ENCODE measurements around the gene MAPK10. TPM values are rescaled to one million over a fixed set of nuclear protein-coding genes. Genes with fewer than 3 reads are reported as not detected.

Gene MAPK10
- total RNA-seq, 4 donors from 2014 or later, result 8.3 to 40.9 (median 23.3) TPM

DNA sequence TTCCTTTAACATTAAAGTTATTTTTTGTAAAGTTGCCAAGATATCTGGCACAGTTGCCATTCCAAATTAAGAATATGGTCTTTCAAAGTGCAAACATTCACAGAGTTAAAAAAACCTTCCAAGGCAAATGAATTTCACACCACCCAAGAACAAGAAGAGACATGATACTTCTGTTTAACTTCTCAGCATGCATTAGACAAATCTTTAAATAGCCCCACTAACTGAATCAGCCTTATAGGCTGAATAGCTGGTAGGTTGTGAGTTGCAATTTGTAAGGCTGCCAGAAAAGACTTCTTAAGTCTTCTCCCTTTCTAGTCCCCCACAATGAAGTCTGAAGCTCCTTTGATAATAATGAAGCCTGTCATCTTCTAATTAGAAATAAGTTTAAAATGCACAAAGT, 95.6 kb downstream of the MAPK10 start:
- Histone ChIP-seq H3K36me3 (no peaks in the 10 kb centered on the region), H3K27me3 (no peaks in the 10 kb centered on the region), H3K27ac (no peak overlapping the region), H3K9me3 (no peaks in the 10 kb centered on the region), H3K4me1 (no peaks in the 10 kb centered on the region), H3K4me3 (no peak overlapping the region)
- ATAC-seq, result no peak
- no peak for TF ChIP-seq EP300 (IDR thresholded peaks at IDR 0.05)

DNA sequence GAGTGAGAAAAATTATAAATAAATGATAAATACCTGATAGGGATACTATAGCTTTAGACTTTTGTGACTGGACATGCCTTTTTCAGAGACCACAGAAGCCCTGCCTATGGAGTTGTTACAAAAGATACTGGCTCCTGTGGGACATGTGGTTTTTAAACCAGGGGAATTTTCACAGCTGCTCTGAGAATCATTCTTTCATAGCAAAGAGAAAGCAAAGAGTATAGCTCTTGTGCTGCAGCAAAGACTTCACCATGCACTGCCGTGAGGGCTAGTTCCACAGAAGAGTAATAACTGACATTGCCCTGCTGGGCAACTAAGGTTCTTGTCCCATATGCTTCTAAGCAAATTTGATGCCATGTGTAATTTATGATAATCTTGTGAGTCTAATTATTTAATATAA, 98.2 kb downstream of the MAPK10 start:
- Histone ChIP-seq H3K4me1 (no peaks in the 10 kb centered on the region), H3K4me3 (no peak overlapping the region), H3K27me3 (no peaks in the 10 kb centered on the region), H3K27ac (no peak overlapping the region), H3K36me3 (no peaks in the 10 kb centered on the region), H3K9me3 (no peaks in the 10 kb centered on the region)
- TF ChIP-seq POLR2A (IDR thresholded peaks at IDR 0.05) (no peak), EP300 (IDR thresholded peaks at IDR 0.05) (no peak), POLR2AphosphoS5 (IDR thresholded peaks at IDR 0.05) (no peak)
- TF ChIP-seq, protein P1, sequence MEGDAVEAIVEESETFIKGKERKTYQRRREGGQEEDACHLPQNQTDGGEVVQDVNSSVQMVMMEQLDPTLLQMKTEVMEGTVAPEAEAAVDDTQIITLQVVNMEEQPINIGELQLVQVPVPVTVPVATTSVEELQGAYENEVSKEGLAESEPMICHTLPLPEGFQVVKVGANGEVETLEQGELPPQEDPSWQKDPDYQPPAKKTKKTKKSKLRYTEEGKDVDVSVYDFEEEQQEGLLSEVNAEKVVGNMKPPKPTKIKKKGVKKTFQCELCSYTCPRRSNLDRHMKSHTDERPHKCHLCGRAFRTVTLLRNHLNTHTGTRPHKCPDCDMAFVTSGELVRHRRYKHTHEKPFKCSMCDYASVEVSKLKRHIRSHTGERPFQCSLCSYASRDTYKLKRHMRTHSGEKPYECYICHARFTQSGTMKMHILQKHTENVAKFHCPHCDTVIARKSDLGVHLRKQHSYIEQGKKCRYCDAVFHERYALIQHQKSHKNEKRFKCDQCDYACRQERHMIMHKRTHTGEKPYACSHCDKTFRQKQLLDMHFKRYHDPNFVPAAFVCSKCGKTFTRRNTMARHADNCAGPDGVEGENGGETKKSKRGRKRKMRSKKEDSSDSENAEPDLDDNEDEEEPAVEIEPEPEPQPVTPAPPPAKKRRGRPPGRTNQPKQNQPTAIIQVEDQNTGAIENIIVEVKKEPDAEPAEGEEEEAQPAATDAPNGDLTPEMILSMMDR (IDR thresholded peaks at IDR 0.05), result no peak
- no peak for ATAC-seq
- 64 to 89% methylated on average over 1 of the region's 1 CpG for WGBS, 2 donors (ENCODE audit: low coverage in 1 of 2)

DNA sequence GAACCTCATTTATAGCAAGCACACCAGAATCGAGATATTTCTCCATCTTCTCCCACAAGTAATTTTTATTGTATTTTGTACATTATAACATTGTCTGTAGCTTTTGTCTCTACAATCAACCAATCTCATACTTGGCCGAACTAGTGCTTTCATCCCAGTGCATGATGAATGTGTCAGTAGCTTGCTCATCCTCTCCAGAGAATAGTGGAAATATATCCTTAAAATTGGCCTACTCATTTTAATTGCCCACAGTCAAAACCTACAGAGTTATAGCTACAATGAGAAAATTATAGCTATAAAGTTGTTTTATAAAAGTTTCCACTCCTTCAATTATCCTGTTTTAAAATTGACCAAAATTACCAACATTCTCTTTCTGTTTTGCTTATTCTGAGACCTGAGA, 103.8 kb downstream of the MAPK10 start:
- H3K27me3 ChIP-seq, result no peaks in the 10 kb centered on the region
- 77 to 85% methylated on average over 2 of the region's 2 CpGs for whole genome bisulfite sequencing, 2 donors (ENCODE audit: low coverage in 1 of 2)
- no peak for TF ChIP-seq POLR2A (IDR thresholded peaks at IDR 0.05)
- TF ChIP-seq, protein P1 (IDR thresholded peaks at IDR 0.05), result no peak
- TF ChIP-seq POLR2AphosphoS5 (IDR thresholded peaks at IDR 0.05), result no peak
- TF ChIP-seq EP300 (IDR thresholded peaks at IDR 0.05), result no peak

DNA sequence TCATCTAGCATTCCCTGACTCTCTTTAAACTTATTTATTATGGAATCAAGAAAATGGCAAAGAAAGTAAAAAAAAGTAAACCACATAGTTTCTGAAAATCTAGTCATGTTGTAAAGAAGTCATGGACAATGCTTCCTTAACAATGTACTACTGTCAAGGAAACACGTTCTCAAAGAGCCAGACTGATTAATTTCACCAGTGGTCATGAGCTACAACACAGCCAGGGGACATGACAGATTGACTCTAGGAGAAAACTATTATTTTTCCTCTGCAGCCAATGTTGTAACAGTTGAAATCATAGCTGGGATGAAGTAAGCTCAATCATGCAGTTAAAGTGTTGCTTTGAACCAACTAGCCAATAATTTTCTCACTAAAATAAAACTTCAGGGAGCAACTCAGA, 109.2 kb downstream of the MAPK10 start:
- Histone ChIP-seq H3K36me3 (no peaks in the 10 kb centered on the region), H3K27me3 (no peaks in the 10 kb centered on the region), H3K4me3 (no peak overlapping the region), H3K27ac (no peak overlapping the region), H3K9me3 (no peaks in the 10 kb centered on the region), H3K4me1 (no peaks in the 10 kb centered on the region)
- 25 to 44% methylated on average over 1 of the region's 1 CpG for WGBS, 2 donors (ENCODE audit: low coverage in 1 of 2)
- peak; percentile 25 for ATAC-seq
- TF ChIP-seq, protein P1 (IDR thresholded peaks at IDR 0.05), result no peak
- TF ChIP-seq POLR2A (IDR thresholded peaks at IDR 0.05), result no peak
- TF ChIP-seq EP300 (IDR thresholded peaks at IDR 0.05), result no peak
- no peak for TF ChIP-seq POLR2AphosphoS5 (IDR thresholded peaks at IDR 0.05)

More for the DNA sequence above, 103.8 kb downstream of the MAPK10 start:
- Histone ChIP-seq H3K9me3 (no peaks in the 10 kb centered on the region), H3K4me1 (no peaks in the 10 kb centered on the region), H3K4me3 (no peak overlapping the region), H3K36me3 (no peaks in the 10 kb centered on the region), H3K27ac (no peak overlapping the region)
- ATAC-seq, result no peak

DNA sequence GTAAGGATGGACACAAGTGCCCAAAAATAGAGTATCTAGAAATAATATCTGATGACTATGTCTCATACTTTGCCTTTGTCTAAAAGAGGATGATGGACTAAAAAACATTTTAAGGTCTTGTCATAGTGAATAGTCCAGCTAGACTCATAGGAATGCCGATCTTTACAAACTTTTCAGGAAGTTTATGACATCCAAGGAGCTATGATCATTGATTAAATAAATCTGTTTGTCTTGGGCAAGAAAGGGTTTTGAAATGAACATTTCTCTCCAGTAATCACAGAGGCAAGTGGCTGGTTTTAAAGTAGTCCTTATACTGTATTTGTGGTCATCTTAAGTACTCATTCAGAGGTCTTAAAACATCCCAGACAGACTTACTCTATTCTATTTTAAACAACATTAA, 109.8 kb downstream of the MAPK10 start:
- no peak for TF ChIP-seq POLR2A (IDR thresholded peaks at IDR 0.05)
- no peak for TF ChIP-seq POLR2AphosphoS5 (IDR thresholded peaks at IDR 0.05)
- TF ChIP-seq, protein P1 (IDR thresholded peaks at IDR 0.05), result no peak
- TF ChIP-seq EP300 (IDR thresholded peaks at IDR 0.05), result no peak
- Histone ChIP-seq H3K36me3 (no peaks in the 10 kb centered on the region), H3K4me3 (no peak overlapping the region), H3K9me3 (no peaks in the 10 kb centered on the region), H3K4me1 (no peaks in the 10 kb centered on the region), H3K27ac (no peak overlapping the region), H3K27me3 (no peaks in the 10 kb centered on the region)
- 82% methylated on average over 1 of the region's 1 CpG; no CpG with 5 or more reads in 1 of the 2 donors for WGBS, 2 donors (ENCODE audit: low coverage in 1 of 2)
- no peak for ATAC-seq
